ENCODE measurements around the gene CYFIP1. TPM values are rescaled to one million over a fixed set of nuclear protein-coding genes. Genes with fewer than 3 reads are reported as not detected.

The CYFIP1 gene
- total RNA-seq, 1 donor from 2014 or later, result 98.3 TPM

GRCh38 chr15:22919171-22919570 lies 61.0 kb downstream of the CYFIP1 start:
- Mint-ChIP-seq H3K4me3 (no peak overlapping the region), H3K4me1 (no peaks in the 10 kb centered on the region), H3K27ac (no peak overlapping the region), H3K9me3 (peaks cover 4% of the 10 kb centered on the region), H3K36me3 (peaks cover 37% of the 10 kb centered on the region), H3K27me3 (ENCODE audit: low read depth) (no peaks in the 10 kb centered on the region)
- DNase-seq (ENCODE audit: low spot score in 2 of 2, unreplicated experiment in 2 of 2), result no peak
- TF ChIP-seq, protein P1, sequence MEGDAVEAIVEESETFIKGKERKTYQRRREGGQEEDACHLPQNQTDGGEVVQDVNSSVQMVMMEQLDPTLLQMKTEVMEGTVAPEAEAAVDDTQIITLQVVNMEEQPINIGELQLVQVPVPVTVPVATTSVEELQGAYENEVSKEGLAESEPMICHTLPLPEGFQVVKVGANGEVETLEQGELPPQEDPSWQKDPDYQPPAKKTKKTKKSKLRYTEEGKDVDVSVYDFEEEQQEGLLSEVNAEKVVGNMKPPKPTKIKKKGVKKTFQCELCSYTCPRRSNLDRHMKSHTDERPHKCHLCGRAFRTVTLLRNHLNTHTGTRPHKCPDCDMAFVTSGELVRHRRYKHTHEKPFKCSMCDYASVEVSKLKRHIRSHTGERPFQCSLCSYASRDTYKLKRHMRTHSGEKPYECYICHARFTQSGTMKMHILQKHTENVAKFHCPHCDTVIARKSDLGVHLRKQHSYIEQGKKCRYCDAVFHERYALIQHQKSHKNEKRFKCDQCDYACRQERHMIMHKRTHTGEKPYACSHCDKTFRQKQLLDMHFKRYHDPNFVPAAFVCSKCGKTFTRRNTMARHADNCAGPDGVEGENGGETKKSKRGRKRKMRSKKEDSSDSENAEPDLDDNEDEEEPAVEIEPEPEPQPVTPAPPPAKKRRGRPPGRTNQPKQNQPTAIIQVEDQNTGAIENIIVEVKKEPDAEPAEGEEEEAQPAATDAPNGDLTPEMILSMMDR (IDR thresholded peaks at IDR 0.05; ENCODE audit: unreplicated experiment), result no peak

DNA sequence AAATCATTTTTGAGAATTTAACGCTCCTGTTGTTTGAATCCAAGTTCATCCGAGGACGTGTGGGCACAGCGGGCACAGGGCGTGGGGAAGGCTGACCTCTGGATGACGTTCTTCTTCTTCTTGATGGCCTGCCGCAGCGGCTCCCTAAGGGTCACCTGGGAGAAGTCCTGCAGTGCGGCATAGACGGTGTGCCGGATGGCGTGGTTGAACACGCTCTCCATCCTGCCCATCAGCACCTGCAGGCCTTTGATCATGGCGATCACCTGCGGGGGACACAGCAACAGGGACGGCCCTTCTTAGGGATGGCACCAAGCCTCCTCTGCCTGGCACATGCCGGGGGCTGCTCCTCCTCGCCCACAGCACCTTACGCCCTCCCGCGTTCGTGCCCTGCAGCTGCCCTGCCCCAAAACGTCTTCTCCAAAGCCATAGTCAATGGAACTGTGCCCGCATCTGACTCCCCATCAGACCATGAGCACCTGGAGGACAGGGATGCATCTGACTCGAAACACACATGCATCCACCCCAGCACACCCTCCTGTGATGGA lies 61.5 kb downstream of the CYFIP1 start:
- H3K27ac Mint-ChIP-seq, result no peak overlapping the region
- H3K4me3 Mint-ChIP-seq, result no peak overlapping the region
- DNase-seq (ENCODE audit: low spot score in 2 of 2, unreplicated experiment in 2 of 2), result no peak
- TF ChIP-seq, protein P1 (IDR thresholded peaks at IDR 0.05; ENCODE audit: unreplicated experiment), result no peak
- H3K9me3 Mint-ChIP-seq, result peaks cover 4% of the 10 kb centered on the region
- no peaks in the 10 kb centered on the region for H3K27me3 Mint-ChIP-seq (ENCODE audit: low read depth)
- H3K36me3 Mint-ChIP-seq, result peaks cover 42% of the 10 kb centered on the region
- H3K4me1 Mint-ChIP-seq, result no peaks in the 10 kb centered on the region

DNA sequence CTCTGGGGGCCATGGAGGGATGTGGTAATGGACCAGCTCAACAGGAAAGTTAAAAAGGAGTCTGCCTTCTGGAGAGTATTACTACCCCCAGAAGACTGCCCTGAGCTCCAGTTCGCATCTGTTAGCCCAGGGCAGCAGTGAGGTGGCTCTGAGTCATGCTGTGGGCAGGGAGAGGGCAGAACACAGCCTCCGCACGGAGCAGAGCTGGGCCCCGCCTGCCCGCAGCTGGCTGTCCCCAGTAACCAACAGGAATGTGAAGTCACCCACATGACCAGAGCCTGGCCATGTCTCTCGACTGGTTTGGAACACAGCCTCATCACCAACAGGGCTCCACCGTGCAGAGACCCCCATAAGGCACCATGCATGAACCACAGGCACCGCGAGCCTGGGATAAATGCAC lies 62.1 kb downstream of the CYFIP1 start:
- DNase-seq (ENCODE audit: low spot score in 2 of 2, unreplicated experiment in 2 of 2), result no peak
- TF ChIP-seq, protein P1 (IDR thresholded peaks at IDR 0.05; ENCODE audit: unreplicated experiment), result no peak
- H3K9me3 Mint-ChIP-seq, result peaks cover 2% of the 10 kb centered on the region
- H3K4me3 Mint-ChIP-seq, result no peak overlapping the region
- H3K4me1 Mint-ChIP-seq, result no peaks in the 10 kb centered on the region
- H3K27ac Mint-ChIP-seq, result no peak overlapping the region
- H3K36me3 Mint-ChIP-seq, result peaks cover 41% of the 10 kb centered on the region
- no peaks in the 10 kb centered on the region for H3K27me3 Mint-ChIP-seq (ENCODE audit: low read depth)

GRCh38 chr15:22917556-22917955 lies 62.6 kb downstream of the CYFIP1 start:
- Mint-ChIP-seq H3K36me3 (peaks cover 43% of the 10 kb centered on the region), H3K4me3 (no peak overlapping the region), H3K27ac (no peak overlapping the region), H3K4me1 (no peaks in the 10 kb centered on the region), H3K9me3 (no peaks in the 10 kb centered on the region), H3K27me3 (ENCODE audit: low read depth) (no peaks in the 10 kb centered on the region)
- DNase-seq (ENCODE audit: low spot score in 2 of 2, unreplicated experiment in 2 of 2), result no peak
- TF ChIP-seq, protein P1 (IDR thresholded peaks at IDR 0.05; ENCODE audit: unreplicated experiment), result no peak

- no peaks in the 10 kb centered on the region for H3K9me3 Mint-ChIP-seq
- H3K36me3 Mint-ChIP-seq, result peaks cover 49% of the 10 kb centered on the region
These were observed 63.4 kb downstream of the CYFIP1 start for GRCh38 chr15:22916606-22917350.

More at GRCh38 chr15:22916606-22917350, 63.4 kb downstream of the CYFIP1 start:
- no peaks in the 10 kb centered on the region for H3K27me3 Mint-ChIP-seq (ENCODE audit: low read depth)
- TF ChIP-seq, protein P1 (IDR thresholded peaks at IDR 0.05; ENCODE audit: unreplicated experiment), result no peak
- no peak for DNase-seq (ENCODE audit: low spot score in 2 of 2, unreplicated experiment in 2 of 2)
- H3K27ac Mint-ChIP-seq, result no peak overlapping the region
- no peaks in the 10 kb centered on the region for H3K4me1 Mint-ChIP-seq
- H3K4me3 Mint-ChIP-seq, result no peak overlapping the region

Data from mesothelial cell of epicardium (in vitro differentiated cells).